ENCODE data around the gene TAS2R5.

GRCh38 chr7:141748396-141748795 is 41.6 kb upstream of the TAS2R5 start:
- TF ChIP-seq ZNF121 (tag by site-specific recombination; IDR thresholded peaks at IDR 0.05) (no peak), HOXA7 (CRISPR knock-in tag; IDR thresholded peaks at IDR 0.05; ENCODE audit: borderline replicate concordance) (no peak), KLF10 (tag by site-specific recombination; IDR thresholded peaks at IDR 0.05) (no peak), ZFP41 (tag by site-specific recombination; IDR thresholded peaks at IDR 0.05; ENCODE audit: borderline replicate concordance) (no peak), CTCF (tag by site-specific recombination; IDR thresholded peaks at IDR 0.05) (no peak), ZNF701 (tag by site-specific recombination; IDR thresholded peaks at IDR 0.05) (no peak), ZNF311 (tag by site-specific recombination; IDR thresholded peaks at IDR 0.05; ENCODE audit: borderline replicate concordance) (no peak), ZNF23 (tag by site-specific recombination; IDR thresholded peaks at IDR 0.05; ENCODE audit: borderline replicate concordance) (no peak), ZNF621 (tag by site-specific recombination; IDR thresholded peaks at IDR 0.05) (no peak), ZNF704 (tag by site-specific recombination; IDR thresholded peaks at IDR 0.05) (no peak), ZNF221 (tag by site-specific recombination; IDR thresholded peaks at IDR 0.05; ENCODE audit: borderline replicate concordance) (no peak), REST (tag by site-specific recombination; IDR thresholded peaks at IDR 0.05) (no peak), MEIS1 (CRISPR knock-in tag; IDR thresholded peaks at IDR 0.05; ENCODE audit: borderline replicate concordance) (no peak), ZNF473 (tag by site-specific recombination; IDR thresholded peaks at IDR 0.05) (no peak)

Data from HEK293 (cell line).